Stomach (tissue), 9 donors: ENCODE results near the gene PARVB. TPM values are rescaled to one million over a fixed set of nuclear protein-coding genes. Genes with fewer than 3 reads are reported as not detected.
A peak's percentile ranks its signal among the peaks of the same experiment; 100 is the strongest.

Experiments
- DNase-seq, 2 donors: peaks; one replicate each; pipeline versions ENCODE4 v3.0.0 to v3.0.0-alpha.2; 2013 to 2019
- H3K27ac ChIP-seq, 5 donors: fragments of 200-600 bp in 4 of 5; sonication (generic) in 4 of 5; one replicate each; pipeline ENCODE4 v1.5.1; 2013 to 2019; ENCODE audit warnings: mild to moderate bottlenecking in 1 of 5, moderate library complexity in 1 of 5
- H3K27me3 ChIP-seq, 3 donors: fragments of 200-600 bp; sonication (generic); one replicate each; pipeline ENCODE4 v1.5.1; 2017 to 2019; ENCODE audit warnings: mixed run types in 1 of 3
- H3K36me3 ChIP-seq, 4 donors: fragments of 200-600 bp; sonication (generic); 1 replicate in 3 of 4; 2 replicates in 1 of 4; pipeline ENCODE4 v1.5.1; 2016 to 2019
- H3K4me1 ChIP-seq, 4 donors: fragments of 200-600 bp; sonication (generic); one replicate each; pipeline ENCODE4 v1.5.1; 2016 to 2019
- H3K4me3 ChIP-seq, 4 donors: fragments of 200-600 bp; sonication (generic) in 3 of 4; one replicate each; pipeline ENCODE4 v1.5.1; 2016 to 2019; ENCODE audit warnings: mild to moderate bottlenecking in 1 of 4
- H3K9me3 ChIP-seq, 4 donors: fragments of 200-600 bp; sonication (generic); one replicate each; pipeline ENCODE4 v1.5.1; 2016 to 2019
- EP300 ChIP-seq: sonication (generic); formaldehyde crosslinking; IDR thresholded peaks from one replicate; pipeline ENCODE4 v1.6.1; 2017; ENCODE audit warnings: antibody characterized with exemption
- POLR2A ChIP-seq, 4 donors: fragments of 450-650 bp; IDR thresholded peaks; one replicate each; pipeline ENCODE4 v1.6.1; 2016; ENCODE audit warnings: antibody characterized with exemption in 4 of 4, control low read depth in 2 of 4, mild to moderate bottlenecking in 1 of 4, moderate library complexity in 1 of 4
- POLR2AphosphoS5 ChIP-seq, 3 donors: sonication (generic); formaldehyde crosslinking; IDR thresholded peaks; one replicate each; pipeline ENCODE4 v1.6.1; 2016; ENCODE audit warnings: antibody characterized with exemption in 3 of 3
- WGBS, 5 donors: extraction: QIAGEN DNeasy Blood & Tissue Kit in 3 of 5; methylation state at CpG; one replicate each; pipeline versions ENCODE4 v1.1.5 to v1.1.7; 2013 to 2018; 5-methylcytosine and 5-hydroxymethylcytosine counted together
- intact Hi-C: fragments of 100-400 bp; cut with DNase I; formaldehyde crosslinking; loops from one replicate; pipeline ENCODE4 v1.15.1; 2023; ENCODE audit warnings: low total_unique reads
- polyA plus RNA-seq, 3 donors: library from polyadenylated mRNA; stranded (reverse); fragments of 200-250 nt; gene quantifications; one replicate each; pipeline ENCODE4 v1.2.3, GENCODE V29; 2013
- total RNA-seq, 5 donors: library from RNA; depleted of rRNA; stranded (reverse); fragments of >200 nt; gene quantifications; one replicate each; pipeline versions ENCODE4 v1.1.0 to v1.2.3, GENCODE V29; 2014 to 2016
- TF ChIP-seq, protein P1 (sequence below), 7 experiments: fragments of 450-650 bp in 4 of 7; fragments of 200-600 bp in 3 of 7; sonication (generic) in 3 of 7; IDR thresholded peaks; one replicate each; pipeline ENCODE4 v1.5.1; 2016 to 2019; ENCODE audit warnings: antibody characterized with exemption in 7 of 7, control low read depth in 2 of 7, mild to moderate bottlenecking in 1 of 7
- donor health status: healthy with polysubstance abuse.
- donor health status: Bipolar disorder and iron deficiency.
- donor health status: healthy.

PARVB gene
- total and polyA plus RNA-seq, 8 donors = 2.9 to 143 (median 19.1) TPM

- Histone ChIP-seq H3K27ac (no peak overlapping the region), H3K9me3 (no peaks in the 10 kb centered on the region), H3K4me1 (peaks cover 0 to 21% (median 6%) of the 10 kb centered on the region in 4 donors), H3K36me3 (no peaks in the 10 kb centered on the region), H3K27me3 (no peaks in the 10 kb centered on the region), H3K4me3 (no peak overlapping the region)
- TF ChIP-seq, protein P1, sequence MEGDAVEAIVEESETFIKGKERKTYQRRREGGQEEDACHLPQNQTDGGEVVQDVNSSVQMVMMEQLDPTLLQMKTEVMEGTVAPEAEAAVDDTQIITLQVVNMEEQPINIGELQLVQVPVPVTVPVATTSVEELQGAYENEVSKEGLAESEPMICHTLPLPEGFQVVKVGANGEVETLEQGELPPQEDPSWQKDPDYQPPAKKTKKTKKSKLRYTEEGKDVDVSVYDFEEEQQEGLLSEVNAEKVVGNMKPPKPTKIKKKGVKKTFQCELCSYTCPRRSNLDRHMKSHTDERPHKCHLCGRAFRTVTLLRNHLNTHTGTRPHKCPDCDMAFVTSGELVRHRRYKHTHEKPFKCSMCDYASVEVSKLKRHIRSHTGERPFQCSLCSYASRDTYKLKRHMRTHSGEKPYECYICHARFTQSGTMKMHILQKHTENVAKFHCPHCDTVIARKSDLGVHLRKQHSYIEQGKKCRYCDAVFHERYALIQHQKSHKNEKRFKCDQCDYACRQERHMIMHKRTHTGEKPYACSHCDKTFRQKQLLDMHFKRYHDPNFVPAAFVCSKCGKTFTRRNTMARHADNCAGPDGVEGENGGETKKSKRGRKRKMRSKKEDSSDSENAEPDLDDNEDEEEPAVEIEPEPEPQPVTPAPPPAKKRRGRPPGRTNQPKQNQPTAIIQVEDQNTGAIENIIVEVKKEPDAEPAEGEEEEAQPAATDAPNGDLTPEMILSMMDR (IDR thresholded peaks at IDR 0.05) = no peak
- TF ChIP-seq POLR2AphosphoS5 (IDR thresholded peaks at IDR 0.05) (no peak), POLR2A (IDR thresholded peaks at IDR 0.05) (no peak), EP300 (no peak)
- no peak for DNase-seq
- 83 to 89% (median 89%) methylated on average over 5 of the region's 5 CpGs for WGBS, 5 donors
- intact Hi-C loops = no loop called here
Measured at GRCh38 chr22:44067033-44067432, 42.9 kb downstream of the PARVB start.

DNA sequence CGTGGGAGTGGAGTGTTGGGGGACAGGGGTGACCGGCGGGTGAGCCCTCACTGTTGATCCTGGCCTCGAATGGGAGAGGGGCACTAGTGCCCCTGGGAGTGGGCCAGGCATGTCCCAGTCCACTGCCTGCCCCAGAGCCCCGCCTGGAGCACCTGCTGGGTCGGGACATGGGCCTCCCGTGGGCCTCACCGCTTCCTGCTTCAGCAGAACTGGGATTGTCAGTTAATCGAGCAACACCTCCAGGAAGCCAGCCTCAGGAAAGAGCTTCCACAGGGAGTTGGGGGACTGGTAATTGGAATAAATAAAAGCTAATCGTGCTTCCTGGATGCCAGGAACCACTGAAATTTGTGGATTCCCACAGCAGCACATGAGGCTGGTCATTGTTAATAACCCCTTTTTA lies 43.8 kb downstream of the PARVB start:
- intact Hi-C loops = no loop called here
- Histone ChIP-seq H3K27me3 (no peaks in the 10 kb centered on the region), H3K27ac (peak overlapping the region in 4 of 5 donors; percentile 25 to 39 (median 30)), H3K9me3 (no peaks in the 10 kb centered on the region), H3K4me1 (peaks cover 0 to 13% (median 6%) of the 10 kb centered on the region in 4 donors), H3K36me3 (no peaks in the 10 kb centered on the region), H3K4me3 (no peak overlapping the region)
- DNase-seq = no peak
- WGBS, 5 donors = 39 to 81% (median 67%) methylated on average over 2 to 10 of the region's 10 CpGs
- TF ChIP-seq EP300 (no peak), POLR2A (IDR thresholded peaks at IDR 0.05) (no peak), POLR2AphosphoS5 (IDR thresholded peaks at IDR 0.05) (no peak)
- TF ChIP-seq, protein P1 (IDR thresholded peaks at IDR 0.05) = no peak

DNA sequence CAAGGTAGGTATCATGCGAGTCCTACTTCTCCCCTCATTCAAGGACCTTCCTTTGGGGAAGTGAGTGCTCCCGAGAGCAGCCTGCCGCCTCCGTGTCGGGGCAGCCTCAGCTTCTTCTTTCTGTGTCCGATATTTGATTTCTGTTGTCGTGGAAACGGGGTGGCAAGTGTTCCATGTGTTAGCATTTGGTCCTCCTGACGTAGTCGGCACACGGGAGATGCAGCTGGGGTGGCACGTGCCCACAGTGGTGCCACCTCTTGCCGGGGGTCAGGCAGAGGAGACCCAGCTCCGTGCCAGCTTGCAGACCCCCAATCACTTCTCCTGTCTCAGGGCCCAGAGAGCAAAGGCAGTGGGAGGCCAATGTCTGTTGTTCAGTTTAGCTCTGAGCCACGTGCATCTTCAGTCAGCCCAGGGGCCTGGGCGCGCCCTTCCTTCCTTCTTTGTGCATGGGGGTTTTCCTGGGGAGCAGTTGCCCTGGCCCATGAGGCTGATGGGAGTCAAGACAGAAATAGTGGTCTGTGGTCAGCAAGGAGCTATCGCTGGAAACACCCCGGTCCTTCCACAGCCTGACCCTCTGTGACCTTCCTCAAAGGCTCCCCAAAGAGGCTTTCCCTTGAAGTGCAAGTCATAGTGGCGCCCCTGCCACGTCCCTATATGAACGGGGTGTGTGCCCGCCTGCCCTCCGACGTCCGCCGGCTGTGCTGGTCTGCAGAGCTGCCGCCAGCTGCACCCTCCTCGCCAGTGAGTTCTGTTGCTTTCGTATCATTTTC lies 44.5 kb downstream of the PARVB start:
- H3K27ac ChIP-seq = peak overlapping the region in 3 of 5 donors; percentile 34 to 43 (median 39)
- no peaks in the 10 kb centered on the region for H3K36me3 ChIP-seq
- peaks cover 0 to 13% (median 6%) of the 10 kb centered on the region in 4 donors for H3K4me1 ChIP-seq
- no peaks in the 10 kb centered on the region for H3K27me3 ChIP-seq
- WGBS, 5 donors = 66 to 80% (median 75%) methylated on average over 24 to 30 of the region's 30 CpGs
- no peaks in the 10 kb centered on the region for H3K9me3 ChIP-seq
- DNase-seq = peak in 1 of 2 donors; percentile 48
- intact Hi-C loops = no loop called here
- no peak for TF ChIP-seq EP300
- TF ChIP-seq POLR2AphosphoS5 (IDR thresholded peaks at IDR 0.05) = no peak
- TF ChIP-seq, protein P1 (IDR thresholded peaks at IDR 0.05) = no peak
- TF ChIP-seq POLR2A (IDR thresholded peaks at IDR 0.05) = no peak
- no peak overlapping the region for H3K4me3 ChIP-seq

DNA sequence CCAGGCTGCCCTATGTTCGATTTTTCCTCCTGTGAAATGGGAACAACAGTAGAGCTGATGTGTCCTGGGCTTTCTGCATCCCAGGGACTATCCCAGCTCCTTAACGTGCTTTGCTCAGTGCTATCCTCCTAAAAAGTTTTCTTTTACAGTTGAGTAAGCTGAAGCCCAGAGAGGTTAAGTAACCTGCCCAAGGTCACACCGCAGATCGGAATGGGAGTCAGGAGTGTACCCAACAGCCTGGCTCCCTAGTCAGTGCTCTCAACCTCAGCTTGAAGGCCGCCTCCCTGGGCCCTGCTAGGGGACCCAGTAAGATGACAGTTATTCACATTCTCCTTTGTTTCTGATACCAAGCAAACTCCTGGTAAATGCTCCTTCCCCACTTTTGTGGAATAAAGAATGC lies 45.9 kb downstream of the PARVB start:
- WGBS, 5 donors = 92 to 96% (median 94%) methylated on average over 5 of the region's 5 CpGs
- no peaks in the 10 kb centered on the region for H3K9me3 ChIP-seq
- H3K4me3 ChIP-seq = no peak overlapping the region
- peaks cover 0 to 13% (median 6%) of the 10 kb centered on the region in 4 donors for H3K4me1 ChIP-seq
- TF ChIP-seq, protein P1 (IDR thresholded peaks at IDR 0.05) = no peak
- TF ChIP-seq EP300 = no peak
- TF ChIP-seq POLR2A (IDR thresholded peaks at IDR 0.05) = no peak
- no peak for TF ChIP-seq POLR2AphosphoS5 (IDR thresholded peaks at IDR 0.05)
- H3K27ac ChIP-seq = no peak overlapping the region
- H3K27me3 ChIP-seq = no peaks in the 10 kb centered on the region
- no peaks in the 10 kb centered on the region for H3K36me3 ChIP-seq
- no peak for DNase-seq
- intact Hi-C loops = no loop called here
